A549 (cell line): ENCODE data around the gene TSKU. TPM values are rescaled to one million over a fixed set of nuclear protein-coding genes. Genes with fewer than 3 reads are reported as not detected.

Experiments used
- ATAC-seq, 2 experiments: fragments of 200-7000 bp in 1 of 2; fragments of >200 bp in 1 of 2; cut with Nextera tagmentation in 1 of 2; cut with Tn5 transposase in 1 of 2; 3 replicates each; pipeline versions ENCODE4 v1.8.0 to v1.9.1; 2018 to 2020; ENCODE audit warnings: mild to moderate bottlenecking in 1 of 2, moderate library complexity in 1 of 2
- CTCF ChIA-PET: fragments of 300-600 bp; sonication (Branson Sonifier 250); formaldehyde crosslinking; extraction: SDS; loops from one replicate; lab custom pipeline; 2021; ENCODE audit warnings: antibody characterized with exemption, inconsistent platforms; lab: Yijun Ruan, JAX
- POLR2A ChIA-PET: fragments of 350-600 bp; formaldehyde crosslinking; extraction: SDS; loops from one replicate; lab custom pipeline; 2021; ENCODE audit warnings: antibody characterized with exemption, inconsistent platforms; lab: Yijun Ruan, JAX
- DNase-seq, 2 experiments: peaks; one replicate each; pipeline versions ENCODE4 v3.0.0 to v3.0.0-alpha.2; 2011 to 2016; ENCODE audit warnings: low read depth in 1 of 2, low spot score in 1 of 2
- FAIRE-seq: peaks from 2 replicates; lab custom pipeline; 2011; peaks lifted over from hg19 to GRCh38; lab: Jason Lieb, UNC
- H3K27ac ChIP-seq, 2 experiments: fragments of >200 bp; sonication (Bioruptor Twin); formaldehyde crosslinking; 3 replicates each; pipeline ENCODE4 v1.5.1; 2016 to 2017
- H3K4me1 ChIP-seq: fragments of >200 bp; sonication (Bioruptor Twin); formaldehyde crosslinking; 3 replicates; pipeline ENCODE4 v1.6.1; 2016
- H3K4me2 ChIP-seq: fragments of >200 bp; sonication (Bioruptor Twin); formaldehyde crosslinking; 3 replicates; pipeline ENCODE4 v1.6.1; 2016
- H3K4me3 ChIP-seq: fragments of >200 bp; sonication (Bioruptor Twin); formaldehyde crosslinking; 3 replicates; pipeline ENCODE4 v1.5.1; 2016
- H3K9me3 ChIP-seq: fragments of >200 bp; sonication (Bioruptor Twin); formaldehyde crosslinking; 3 replicates; pipeline ENCODE4 v1.6.1; 2016
- FOSB ChIP-seq: fragments of 250-450 bp; sonication (Bioruptor Pico); IDR thresholded peaks from 2 replicates; pipeline ENCODE4 v1.5.0; 2020; ENCODE audit warnings: mild to moderate bottlenecking, moderate library complexity
- FOSL2 ChIP-seq, 2 experiments: fragments of 450-650 bp in 1 of 2; fragments of >200 bp in 1 of 2; sonication (Bioruptor Twin) in 1 of 2; formaldehyde crosslinking; IDR thresholded peaks; 2 replicates each; pipeline versions ENCODE4 v1.5.0 to v1.6.1; 2016 to 2020; ENCODE audit warnings: mild to moderate bottlenecking in 1 of 2, moderate library complexity in 1 of 2
- JUN ChIP-seq, 2 experiments: fragments of >200 bp; sonication (Bioruptor Twin); formaldehyde crosslinking; IDR thresholded peaks; 2 replicates in 1 of 2; 3 replicates in 1 of 2; pipeline ENCODE4 v1.6.1; 2016 to 2017
- PHF8 ChIP-seq: fragments of 200-600 bp; sonication (generic); IDR thresholded peaks from 2 replicates; pipeline ENCODE4 v1.6.1; 2016; ENCODE audit warnings: low read depth, mild to moderate bottlenecking, antibody characterized with exemption, moderate library complexity, borderline replicate concordance
- POLR2A ChIP-seq: IDR thresholded peaks from 2 replicates; pipeline ENCODE4 v1.6.1; 2012; ENCODE audit warnings: mild to moderate bottlenecking, low read length
- RAD21 ChIP-seq, 2 experiments: fragments of >200 bp in 1 of 2; sonication (Bioruptor Twin) in 1 of 2; formaldehyde crosslinking in 1 of 2; IDR thresholded peaks in 1 of 2; conservative IDR thresholded peaks in 1 of 2; 2 replicates in 1 of 2; 3 replicates in 1 of 2; pipeline ENCODE4 v1.6.1; 2012 to 2018; ENCODE audit warnings: inconsistent platforms in 1 of 2
- WGBS: methylation state at CpG from one replicate; pipeline ENCODE4 v1.1.6; 2017; ENCODE audit errors: missing lambda C conversion rate; 5-methylcytosine and 5-hydroxymethylcytosine counted together
- polyA plus RNA-seq, 4 experiments: library from polyadenylated mRNA; depleted of rRNA in 3 of 4; stranded (reverse); fragments of >200 nt; fragmentation: RNase III in 1 of 4; extraction: RNeasy Plus Mini Kit Qiagen cat#74134 plus additional on column Dnase treatment in 1 of 4; gene quantifications; 2 replicates in 3 of 4; 3 replicates in 1 of 4; pipeline ENCODE4 v1.2.3, GENCODE V29; 2011 to 2017
- TF ChIP-seq, protein P1 (sequence below): IDR thresholded peaks from 2 replicates; pipeline ENCODE4 v1.6.1; 2012
- TF ChIP-seq, protein P2 (sequence below): fragments of >200 bp; sonication (Bioruptor Twin); formaldehyde crosslinking; IDR thresholded peaks from 3 replicates; pipeline ENCODE4 v1.5.1; 2016

TSKU gene
- polyA plus RNA-seq, 2 of the 4 experiments (the other 2 are of a cell fraction), result 164 to 171 TPM

DNA sequence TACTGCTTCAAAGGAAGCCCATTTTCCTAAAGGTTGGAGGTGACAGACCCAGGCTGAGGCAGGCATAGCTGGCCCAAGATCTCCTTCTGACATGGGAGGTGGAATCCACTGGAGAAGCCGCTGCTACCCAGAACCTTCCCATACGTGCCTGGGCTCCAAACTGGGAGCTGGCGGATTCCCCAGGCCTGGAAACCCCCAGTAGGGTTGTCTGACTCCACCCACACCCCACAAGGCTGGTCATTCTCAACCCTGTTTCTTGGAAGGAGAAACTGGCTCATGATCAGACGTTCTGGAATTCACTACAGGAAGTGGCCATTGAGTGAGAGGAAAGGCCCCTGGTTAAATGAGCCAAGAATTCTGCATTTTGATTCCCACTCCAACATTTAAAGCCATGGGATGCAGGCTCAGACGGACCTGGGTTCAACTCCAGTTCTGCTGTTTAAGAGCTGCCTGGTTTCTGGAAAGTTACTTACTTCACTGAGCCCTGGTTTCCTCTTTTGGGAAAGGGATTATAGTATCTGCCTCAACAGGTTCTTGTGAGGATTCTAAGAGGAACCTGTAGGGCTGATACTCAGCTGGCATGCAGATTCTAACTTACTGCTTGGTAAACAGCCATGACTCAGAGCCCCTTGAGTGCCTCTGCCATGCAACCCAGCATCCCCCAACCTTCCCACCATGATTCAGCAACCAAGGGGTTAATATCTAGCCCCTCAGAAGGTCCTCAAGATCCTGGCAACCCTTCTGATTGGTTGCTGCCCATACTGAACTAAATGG lies 19.4 kb upstream of the TSKU start:
- WGBS, result 55% methylated on average over 5 of the region's 5 CpGs
- Histone ChIP-seq H3K4me2 (peak overlapping the region; percentile 95), H3K27ac (peak overlapping the region; percentile 97 to 100)
- POLR2A ChIA-PET, result interaction anchor here (1.1 to 1.5 kb wide), 4 partner anchors 11 to 24 kb away, joined by 3 to 7 read pairs (median 6); partner anchors contain the start of gene TSKU
- TF ChIP-seq RAD21 (conservative IDR thresholded peaks at IDR 0.05 in 1 of 2, IDR thresholded peaks at IDR 0.05 in 1 of 2) (no peak), POLR2A (0 out of 2 replicates have a peak, but pooled peaks have one; percentile 12), FOSL2 (IDR thresholded peaks at IDR 0.05) (no peak), FOSL2 (CRISPR knock-in tag; IDR thresholded peaks at IDR 0.05) (peak; percentile 50; the same call in 1 of the 2 replicates)
- TF ChIP-seq, all 56 proteins: peak for 2
- no peak for FAIRE-seq
- Histone ChIP-seq H3K4me1 (peaks cover 82% of the 10 kb centered on the region), H3K4me3 (no peak overlapping the region), H3K9me3 (no peaks in the 10 kb centered on the region)
- CTCF ChIA-PET, result interaction anchor here (1.3 to 12.9 kb wide), 5 partner anchors 28 to 155 kb away, joined by 4 to 78 read pairs (median 5); no protein-coding TSS in a partner anchor
- peak in 1 of 2 experiments; percentile 16; a peak in 3 of 6 replicates for ATAC-seq
- peak in 1 of 2 experiments; percentile 42 for DNase-seq

DNA sequence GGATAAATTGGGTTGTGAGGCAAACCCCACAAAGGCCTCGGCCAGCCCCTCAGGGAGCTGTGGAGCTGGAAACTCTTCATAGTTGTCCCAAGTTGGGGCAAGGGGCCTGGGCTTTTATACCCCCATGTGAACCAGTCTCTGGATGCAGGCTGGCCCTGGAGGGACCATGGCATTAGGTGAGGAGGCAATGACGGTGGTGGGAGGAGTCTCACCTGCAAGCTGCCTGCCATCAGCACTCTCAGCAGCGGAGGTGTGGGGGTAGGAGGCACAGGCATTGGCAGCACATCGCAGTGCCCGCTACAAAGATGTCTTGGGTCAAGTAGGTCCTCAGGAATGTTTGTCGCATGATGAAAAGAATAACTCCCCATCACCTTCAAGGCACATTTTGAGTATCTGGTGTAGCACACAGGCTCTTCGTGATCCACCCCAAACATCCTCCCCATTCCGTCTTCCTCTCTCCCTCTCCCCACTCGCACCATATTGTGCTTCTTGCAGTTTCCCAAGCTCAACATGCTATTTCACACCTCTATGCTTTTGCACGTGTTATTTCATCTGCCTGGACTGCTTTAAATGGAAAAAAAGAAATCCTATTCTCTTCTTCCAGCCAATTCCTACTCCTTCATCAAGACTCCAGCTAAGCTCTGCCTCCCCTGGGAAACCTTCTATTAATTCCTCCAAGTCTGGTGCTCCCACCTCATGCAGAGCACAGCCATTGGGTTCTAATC lies 18.1 kb upstream of the TSKU start:
- peak overlapping the region; percentile 95 for H3K4me2 ChIP-seq
- no peak for TF ChIP-seq FOSB (CRISPR knock-in tag)
- TF ChIP-seq, protein P1, sequence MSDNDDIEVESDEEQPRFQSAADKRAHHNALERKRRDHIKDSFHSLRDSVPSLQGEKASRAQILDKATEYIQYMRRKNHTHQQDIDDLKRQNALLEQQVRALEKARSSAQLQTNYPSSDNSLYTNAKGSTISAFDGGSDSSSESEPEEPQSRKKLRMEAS, result 0 out of 2 replicates have a peak, but pooled peaks have one; percentile 14
- DNase-seq, result no peak
- FAIRE-seq, result no peak
- no peaks in the 10 kb centered on the region for H3K9me3 ChIP-seq
- H3K4me3 ChIP-seq, result no peak overlapping the region
- 93% methylated on average over 10 of the region's 10 CpGs for WGBS
- peak overlapping the region; percentile 97 to 100 for H3K27ac ChIP-seq
- peaks cover 92% of the 10 kb centered on the region for H3K4me1 ChIP-seq
- no peak for ATAC-seq
- ChIA-PET CTCF (interaction anchor here (0.9 to 12.9 kb wide), 8 partner anchors 13 to 154 kb away, joined by 3 to 78 read pairs (median 4); no protein-coding TSS in a partner anchor), POLR2A (interaction anchor here (1.5 to 2.2 kb wide), 3 partner anchors 18 to 23 kb away, joined by 5 to 8 read pairs (median 7); partner anchors contain the start of gene TSKU)

DNA sequence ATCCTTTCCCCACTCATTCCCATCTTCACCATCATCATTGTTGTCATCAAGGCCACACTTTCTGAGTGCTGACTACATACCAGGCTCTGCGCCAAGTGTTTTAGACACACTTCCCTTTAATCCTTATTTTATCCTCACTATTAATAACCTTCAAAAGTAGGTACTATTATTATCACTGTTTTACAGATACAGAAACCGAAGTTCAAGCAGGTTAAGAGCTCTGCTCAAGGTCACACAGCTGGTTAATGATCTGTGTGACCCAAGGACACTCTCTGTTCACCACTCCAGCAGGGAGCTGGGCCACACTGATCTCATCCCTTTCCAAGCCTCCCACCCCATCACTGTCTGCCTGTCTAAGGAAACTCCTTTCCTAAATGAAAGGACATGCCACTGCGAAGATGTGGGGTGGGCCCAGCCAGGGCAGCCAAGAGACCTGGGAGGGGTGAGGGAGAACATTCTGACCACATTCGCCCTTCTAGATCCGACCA lies 17.2 kb upstream of the TSKU start:
- Histone ChIP-seq H3K27ac (peak overlapping the region; percentile 97 to 100), H3K4me2 (peak overlapping the region; percentile 95), H3K4me1 (peaks cover 89% of the 10 kb centered on the region)
- CTCF ChIA-PET, result interaction anchor here (0.9 to 12.9 kb wide), 7 partner anchors 13 to 41 kb away, joined by 3 to 78 read pairs (median 3); no protein-coding TSS in a partner anchor
- TF ChIP-seq JUN (IDR thresholded peaks at IDR 0.05), result 0 out of 5 replicates have a peak, but pooled peaks of 1 of the 2 experiments have one; percentile 5
- TF ChIP-seq, protein P2, sequence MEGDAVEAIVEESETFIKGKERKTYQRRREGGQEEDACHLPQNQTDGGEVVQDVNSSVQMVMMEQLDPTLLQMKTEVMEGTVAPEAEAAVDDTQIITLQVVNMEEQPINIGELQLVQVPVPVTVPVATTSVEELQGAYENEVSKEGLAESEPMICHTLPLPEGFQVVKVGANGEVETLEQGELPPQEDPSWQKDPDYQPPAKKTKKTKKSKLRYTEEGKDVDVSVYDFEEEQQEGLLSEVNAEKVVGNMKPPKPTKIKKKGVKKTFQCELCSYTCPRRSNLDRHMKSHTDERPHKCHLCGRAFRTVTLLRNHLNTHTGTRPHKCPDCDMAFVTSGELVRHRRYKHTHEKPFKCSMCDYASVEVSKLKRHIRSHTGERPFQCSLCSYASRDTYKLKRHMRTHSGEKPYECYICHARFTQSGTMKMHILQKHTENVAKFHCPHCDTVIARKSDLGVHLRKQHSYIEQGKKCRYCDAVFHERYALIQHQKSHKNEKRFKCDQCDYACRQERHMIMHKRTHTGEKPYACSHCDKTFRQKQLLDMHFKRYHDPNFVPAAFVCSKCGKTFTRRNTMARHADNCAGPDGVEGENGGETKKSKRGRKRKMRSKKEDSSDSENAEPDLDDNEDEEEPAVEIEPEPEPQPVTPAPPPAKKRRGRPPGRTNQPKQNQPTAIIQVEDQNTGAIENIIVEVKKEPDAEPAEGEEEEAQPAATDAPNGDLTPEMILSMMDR, result no peak
- TF ChIP-seq, all 56 proteins: peak for 1
- H3K4me3 ChIP-seq, result no peak overlapping the region
- ATAC-seq (no peak), DNase-seq (no peak), FAIRE-seq (no peak)
- 77% methylated on average over 5 of the region's 5 CpGs for WGBS
- H3K9me3 ChIP-seq, result no peaks in the 10 kb centered on the region
- POLR2A ChIA-PET, result interaction anchor here (0.9 to 2.2 kb wide), 3 partner anchors 15 to 19 kb away, joined by 5 to 8 read pairs (median 5); partner anchors contain the start of gene TSKU

DNA sequence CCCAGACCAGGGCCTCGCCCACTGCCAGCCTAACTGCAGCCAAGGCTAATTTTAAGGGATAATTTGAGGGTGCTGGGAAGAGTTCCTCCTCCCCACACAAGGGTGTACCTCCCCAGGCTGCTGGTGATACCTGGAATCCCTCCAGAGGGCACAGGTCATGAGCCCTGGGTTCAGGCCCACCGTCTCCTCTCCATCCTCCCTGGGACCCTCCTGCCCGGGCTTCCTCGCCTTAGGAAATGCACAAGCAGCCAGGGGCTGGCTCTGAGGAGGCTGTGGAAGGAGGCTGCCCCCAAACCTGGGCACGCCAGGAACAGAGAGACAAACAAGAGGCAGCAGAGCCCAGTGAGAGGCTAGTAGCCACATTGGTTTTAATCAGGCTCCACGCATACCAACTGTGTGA lies 16.6 kb upstream of the TSKU start:
- Histone ChIP-seq H3K4me1 (peaks cover 95% of the 10 kb centered on the region), H3K27ac (peak overlapping the region; percentile 97 to 100), H3K4me2 (peak overlapping the region; percentile 95), H3K9me3 (no peaks in the 10 kb centered on the region), H3K4me3 (no peak overlapping the region)
- POLR2A ChIA-PET, result interaction anchor here (0.9 to 2.2 kb wide), 3 partner anchors 15 to 19 kb away, joined by 5 to 8 read pairs (median 5); partner anchors contain the start of gene TSKU
- no peak for FAIRE-seq
- no peak for DNase-seq
- TF ChIP-seq POLR2A, result peak; percentile 26; the same call in 1 of the 2 replicates
- no peak for TF ChIP-seq PHF8
- CTCF ChIA-PET, result interaction anchor here (0.9 to 12.9 kb wide), 7 partner anchors 14 to 32 kb away, joined by 3 to 78 read pairs (median 3); no protein-coding TSS in a partner anchor
- ATAC-seq, result no peak
- WGBS, result 93% methylated on average over 6 of the region's 6 CpGs
